Heart left ventricle (tissue), 16 donors: Measurements from ENCODE around the gene KCTD17. TPM values are rescaled to one million over a fixed set of nuclear protein-coding genes. Genes with fewer than 3 reads are reported as not detected.

Experiments
- ATAC-seq, 4 donors: fragments of 200-7000 bp; cut with Tn5 transposase; one replicate each; pipeline ENCODE4 v1.9.1; 2020 to 2022; ENCODE audit warnings: moderate library complexity in 4 of 4, mild to moderate bottlenecking in 3 of 4, moderate number of reproducible peaks in 1 of 4
- DNase-seq, 5 donors: peaks; one replicate each; pipeline ENCODE4 v3.0.0-alpha.2; 2020
- H3K27ac ChIP-seq, 12 donors: fragments of 200-600 bp; sonication (generic) in 4 of 12; one replicate each; pipeline versions ENCODE4 v1.5.0 to v1.8.0; 2016 to 2022; ENCODE audit warnings: mild to moderate bottlenecking in 2 of 12
- H3K27me3 ChIP-seq, 9 donors: fragments of 200-600 bp; sonication (generic) in 2 of 9; one replicate each; pipeline versions ENCODE4 v1.5.1 to v1.8.0; 2016 to 2022; ENCODE audit warnings: mild to moderate bottlenecking in 3 of 9
- H3K36me3 ChIP-seq, 9 donors: fragments of 200-600 bp; sonication (generic) in 2 of 9; one replicate each; pipeline versions ENCODE4 v1.5.0 to v1.8.0; 2018 to 2022; ENCODE audit warnings: mild to moderate bottlenecking in 2 of 9
- H3K4me1 ChIP-seq, 12 donors: fragments of 200-600 bp; sonication (generic) in 4 of 12; one replicate each; pipeline versions ENCODE4 v1.5.0 to v1.8.0; 2016 to 2022; ENCODE audit warnings: mild to moderate bottlenecking in 3 of 12
- H3K4me3 ChIP-seq, 12 donors: fragments of 200-600 bp; sonication (generic) in 4 of 12; one replicate each; pipeline versions ENCODE4 v1.5.0 to v1.8.0; 2017 to 2022; ENCODE audit warnings: mild to moderate bottlenecking in 9 of 12, moderate library complexity in 4 of 12
- H3K9me3 ChIP-seq, 12 donors: fragments of 200-600 bp; sonication (generic) in 4 of 12; one replicate each; pipeline versions ENCODE4 v1.5.0 to v1.8.0; 2016 to 2022; ENCODE audit warnings: mild to moderate bottlenecking in 1 of 12
- POLR2A ChIP-seq, 2 donors: fragments of 450-650 bp; IDR thresholded peaks; one replicate each; pipeline ENCODE4 v1.6.1; 2017; ENCODE audit warnings: antibody characterized with exemption in 2 of 2, mild to moderate bottlenecking in 2 of 2, moderate library complexity in 2 of 2
- WGBS, 4 donors: extraction: QIAGEN DNeasy Blood & Tissue Kit in 2 of 4; methylation state at CpG; one replicate each; pipeline versions ENCODE4 v1.1.5 to v1.1.7; 2013 to 2018; 5-methylcytosine and 5-hydroxymethylcytosine counted together
- intact Hi-C, 10 donors: fragments of 100-400 bp; cut with DNase I; formaldehyde crosslinking; loops; one replicate each; pipeline versions ENCODE4 v1.11.1 to v1.14.2; 2022
- polyA plus RNA-seq, 2 donors: library from polyadenylated mRNA; stranded (reverse); fragments of 200-250 nt; gene quantifications; one replicate each; pipeline ENCODE4 v1.2.3, GENCODE V29; 2013
- total RNA-seq, 9 donors: library from RNA; depleted of rRNA in 2 of 9; stranded (reverse); fragments of >200 nt in 2 of 9; fragmentation: NEBNext Ultra II Directional in 3 of 9; extraction: Animal tissue kit (Norgen Biotek cat#: 25700) in 3 of 9; gene quantifications; one replicate each; pipeline versions ENCODE4 v1.1.0 to v1.2.4, GENCODE V29; 2016 to 2023
- TF ChIP-seq, protein P1 (sequence below), 12 donors: fragments of 200-600 bp; sonication (generic) in 4 of 12; IDR thresholded peaks; one replicate each; pipeline versions ENCODE4 v1.5.0 to v1.8.0; 2018 to 2022; ENCODE audit warnings: antibody characterized with exemption in 12 of 12, mild to moderate bottlenecking in 5 of 12
- donor health status: ischemic (EF 13 %, LVEDD 7.1; RV severe dilation, severe dysfunction).
- donor health status: healthy with polysubstance abuse.
- donor health status: DM: no; HTN: yes; CAD: no.
- donor health status: DM: no; HTN: no; CAD: no.
- donor health status: ischemic (EF 25% LVEDD 6.9; RV normal size, moderate dysfunction).
- donor health status: ischemic (EF 25% LVEDD 5.7; RV mildly dilated, moderate dysfunction).
- donor health status: healthy.
- donor health status: DM: yes; HTN: yes; CAD: no.
- donor health status: ischemic (EF 35%, LVEDD 5.7; RV mildly dilated, moderate dysfunction).
- donor health status: nonischemic (EF 11% LVEDD 7.7; RV severe dilation, severe dysfunction).
- donor health status: DM: yes; HTN: yes; CAD: no.
- donor health status: PGD.
- donor health status: ischemic (EF 29% LVEDD 5.4; RV normal size, mild dysfunction).
- donor health status: nonischemic (EF 23%, LVEDD 6.1; RV moderate dilation, normal function).

The KCTD17 gene
- total and polyA plus RNA-seq, 11 donors: 10.8 to 62.0 (median 17.3) TPM

DNA sequence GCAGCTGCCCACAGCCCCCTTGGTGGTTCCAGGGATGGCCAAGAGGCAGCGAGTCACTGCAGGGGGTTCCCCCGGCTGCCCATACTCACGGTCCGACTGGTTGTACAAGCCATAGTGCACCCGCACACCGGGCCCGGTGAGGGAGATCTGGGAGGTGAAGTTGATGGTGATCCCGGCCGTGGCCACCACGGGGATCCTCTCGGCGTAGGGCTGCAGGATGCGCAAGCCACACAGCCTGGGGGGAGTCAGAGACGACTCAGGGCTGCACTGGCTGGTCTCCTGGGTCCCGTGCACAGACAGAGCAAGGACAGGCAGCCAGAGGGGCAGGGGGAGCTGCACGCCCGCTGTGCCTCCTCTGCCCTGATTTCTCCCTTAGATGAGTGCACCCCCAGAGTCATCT lies 23.5 kb downstream of the KCTD17 start:
- H3K4me3 ChIP-seq: no peak overlapping the region
- no peaks in the 10 kb centered on the region for H3K9me3 ChIP-seq
- H3K27ac ChIP-seq: no peak overlapping the region
- no peaks in the 10 kb centered on the region for H3K36me3 ChIP-seq
- peaks cover under 1 to 47% (median 8%) of the 10 kb centered on the region in 9 donors for H3K27me3 ChIP-seq
- 70 to 75% (median 70%) methylated on average over 11 to 17 of the region's 17 CpGs for WGBS, 4 donors
- DNase-seq: no peak
- intact Hi-C loops: loop anchor here in 6 of 10 donors (5.0 to 10.0 kb wide), 4 partner anchors 80 to 122 kb away; no protein-coding TSS in a partner anchor
- TF ChIP-seq, protein P1, sequence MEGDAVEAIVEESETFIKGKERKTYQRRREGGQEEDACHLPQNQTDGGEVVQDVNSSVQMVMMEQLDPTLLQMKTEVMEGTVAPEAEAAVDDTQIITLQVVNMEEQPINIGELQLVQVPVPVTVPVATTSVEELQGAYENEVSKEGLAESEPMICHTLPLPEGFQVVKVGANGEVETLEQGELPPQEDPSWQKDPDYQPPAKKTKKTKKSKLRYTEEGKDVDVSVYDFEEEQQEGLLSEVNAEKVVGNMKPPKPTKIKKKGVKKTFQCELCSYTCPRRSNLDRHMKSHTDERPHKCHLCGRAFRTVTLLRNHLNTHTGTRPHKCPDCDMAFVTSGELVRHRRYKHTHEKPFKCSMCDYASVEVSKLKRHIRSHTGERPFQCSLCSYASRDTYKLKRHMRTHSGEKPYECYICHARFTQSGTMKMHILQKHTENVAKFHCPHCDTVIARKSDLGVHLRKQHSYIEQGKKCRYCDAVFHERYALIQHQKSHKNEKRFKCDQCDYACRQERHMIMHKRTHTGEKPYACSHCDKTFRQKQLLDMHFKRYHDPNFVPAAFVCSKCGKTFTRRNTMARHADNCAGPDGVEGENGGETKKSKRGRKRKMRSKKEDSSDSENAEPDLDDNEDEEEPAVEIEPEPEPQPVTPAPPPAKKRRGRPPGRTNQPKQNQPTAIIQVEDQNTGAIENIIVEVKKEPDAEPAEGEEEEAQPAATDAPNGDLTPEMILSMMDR (IDR thresholded peaks at IDR 0.05): no peak
- TF ChIP-seq POLR2A (IDR thresholded peaks at IDR 0.05): no peak
- peaks cover 0 to 21% (median 0%) of the 10 kb centered on the region in 12 donors for H3K4me1 ChIP-seq
- ATAC-seq: no peak

DNA sequence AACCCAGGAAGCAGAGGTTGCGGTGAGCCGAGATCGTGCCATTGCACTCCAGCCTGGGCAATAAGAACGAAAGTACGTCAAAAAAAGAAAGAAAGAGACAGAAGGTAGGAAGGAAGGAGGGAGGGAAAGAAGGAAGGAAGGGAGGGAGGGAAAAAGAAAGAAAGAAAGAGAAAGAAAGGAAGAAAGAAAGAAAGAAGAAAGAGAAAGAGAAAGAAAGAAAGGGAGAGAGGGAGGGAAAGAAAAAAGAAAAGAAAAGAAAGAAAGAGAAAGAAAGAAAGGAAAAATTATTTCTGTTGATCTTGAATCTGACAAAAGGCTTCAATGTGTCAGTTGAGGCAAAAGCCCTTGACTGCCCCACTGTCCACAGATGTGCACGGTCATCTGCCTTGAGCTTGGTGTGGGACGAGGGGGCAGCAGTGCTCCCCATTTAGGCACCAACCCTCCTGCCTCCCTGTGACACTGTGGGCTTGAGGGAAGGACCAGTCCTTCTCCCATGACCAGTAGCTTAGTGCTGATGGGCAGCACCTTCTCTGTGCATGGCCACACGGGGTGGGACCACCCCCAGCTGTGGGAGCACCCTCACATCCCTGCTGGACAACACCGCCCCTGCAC lies 24.4 kb downstream of the KCTD17 start:
- Histone ChIP-seq H3K4me1 (peaks cover 0 to 28% (median 0%) of the 10 kb centered on the region in 12 donors), H3K27ac (no peak overlapping the region), H3K4me3 (no peak overlapping the region), H3K9me3 (no peaks in the 10 kb centered on the region), H3K36me3 (no peaks in the 10 kb centered on the region), H3K27me3 (peaks cover 0 to 38% (median 7%) of the 10 kb centered on the region in 9 donors)
- ATAC-seq (no peak), DNase-seq (no peak)
- TF ChIP-seq, protein P1 (IDR thresholded peaks at IDR 0.05): no peak
- no peak for TF ChIP-seq POLR2A (IDR thresholded peaks at IDR 0.05)
- WGBS, 4 donors: 75 to 79% (median 77%) methylated on average over 9 of the region's 9 CpGs
- intact Hi-C loops: loop anchor here in 7 of 10 donors (2.0 to 10.0 kb wide), 6 partner anchors 79 to 127 kb away; no protein-coding TSS in a partner anchor

DNA sequence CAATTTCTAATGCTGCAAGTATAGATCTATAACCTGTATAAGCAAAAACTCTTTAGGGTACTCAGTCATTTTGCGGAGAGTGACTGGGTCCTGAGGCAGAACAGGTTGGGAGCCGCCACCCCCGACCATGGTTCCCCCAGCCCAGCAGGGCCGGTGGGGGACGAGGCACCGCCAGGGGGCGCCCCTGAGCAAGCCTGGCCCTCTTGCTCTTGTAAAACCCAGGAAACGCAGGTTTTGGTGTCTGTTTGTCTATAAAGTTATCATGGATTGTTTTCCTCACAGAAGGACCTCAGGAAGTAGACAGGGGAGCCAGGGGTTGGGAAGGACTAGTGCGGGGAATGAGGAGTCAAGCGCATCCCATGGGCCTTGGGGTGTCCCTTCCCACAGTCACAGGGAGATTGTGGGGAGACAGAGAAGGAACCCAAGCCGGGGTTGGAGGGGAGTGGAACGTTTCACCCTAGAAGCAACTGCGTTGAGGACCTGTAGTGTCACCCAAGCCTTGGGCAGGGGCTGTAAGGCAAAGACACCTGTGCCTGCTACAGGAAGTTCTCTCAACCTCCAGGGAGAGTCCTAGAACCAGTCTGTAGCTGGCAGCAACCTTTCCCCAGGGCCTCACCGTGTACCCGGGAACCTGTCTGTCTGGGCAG lies 26.4 kb downstream of the KCTD17 start:
- Histone ChIP-seq H3K36me3 (no peaks in the 10 kb centered on the region), H3K4me1 (peaks cover 0 to 28% (median 0%) of the 10 kb centered on the region in 12 donors), H3K27me3 (peaks cover 0 to 35% (median 7%) of the 10 kb centered on the region in 9 donors), H3K27ac (no peak overlapping the region), H3K9me3 (no peaks in the 10 kb centered on the region), H3K4me3 (no peak overlapping the region)
- 22 to 28% (median 24%) methylated on average over 15 of the region's 15 CpGs for WGBS, 4 donors
- TF ChIP-seq, protein P1 (IDR thresholded peaks at IDR 0.05): peak; percentile 77 to 99 (median 92)
- TF ChIP-seq POLR2A (IDR thresholded peaks at IDR 0.05): no peak
- peak in 2 of 4 donors; percentile 44 to 49 for ATAC-seq
- intact Hi-C loops: loop anchor here (1.0 to 10.0 kb wide), 9 partner anchors 77 to 183 kb away; no protein-coding TSS in a partner anchor
- peak in 3 of 5 donors; percentile 41 to 81 (median 55) for DNase-seq

DNA sequence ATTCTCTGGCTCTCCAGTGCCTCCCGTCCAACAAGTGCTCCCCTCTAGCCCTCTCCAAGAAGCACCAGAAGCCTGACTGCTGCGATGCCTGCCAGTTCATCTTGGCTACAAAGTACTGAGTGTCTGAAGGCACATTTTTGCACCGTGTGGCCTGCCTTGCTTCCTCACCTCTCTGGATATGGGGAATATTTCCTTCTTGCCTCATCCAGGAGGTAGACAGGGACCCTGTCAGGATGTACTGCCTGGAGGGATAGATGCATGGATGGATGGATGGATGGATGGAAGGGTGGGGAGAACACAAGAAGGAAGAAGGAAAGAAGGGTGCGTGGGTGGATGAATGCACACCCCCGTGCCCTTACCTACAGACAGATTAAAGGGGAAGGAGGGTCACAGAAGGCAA lies 27.6 kb downstream of the KCTD17 start:
- DNase-seq: no peak
- no peak for TF ChIP-seq POLR2A (IDR thresholded peaks at IDR 0.05)
- TF ChIP-seq, protein P1 (IDR thresholded peaks at IDR 0.05): no peak
- Histone ChIP-seq H3K9me3 (no peaks in the 10 kb centered on the region), H3K4me1 (peaks cover 0 to 28% (median 0%) of the 10 kb centered on the region in 12 donors), H3K4me3 (no peak overlapping the region), H3K27me3 (peaks cover 0 to 31% (median 5%) of the 10 kb centered on the region in 9 donors), H3K36me3 (no peaks in the 10 kb centered on the region), H3K27ac (peak overlapping the region in 1 of 12 donors; percentile 74)
- intact Hi-C loops: loop anchor here in 9 of 10 donors (2.0 to 10.0 kb wide), 6 partner anchors 76 to 122 kb away; no protein-coding TSS in a partner anchor
- 36 to 46% (median 41%) methylated on average over 5 of the region's 5 CpGs for WGBS, 4 donors
- ATAC-seq: no peak
